Activated B cell treated with CpG ODN at 0.5 μM for 24 hours (primary cell): ENCODE measurements around the gene FABP7. TPM values are rescaled to one million over a fixed set of nuclear protein-coding genes. Genes with fewer than 3 reads are reported as not detected.
A peak's percentile ranks its signal among the peaks of the same experiment; 100 is the strongest.

Experiments
- ATAC-seq: fragments of 200-7000 bp; cut with Tn5 transposase; one replicate; pipeline ENCODE4 v1.10.0; 2021; ENCODE audit warnings: low read depth, mild to moderate bottlenecking, moderate library complexity
- CTCF ChIA-PET: fragments of 350-600 bp; sonication (Branson Sonifier 250); formaldehyde crosslinking; loops from one replicate; lab custom pipeline; 2021; ENCODE audit warnings: antibody characterized with exemption; lab: Charles Lee
- POLR2A ChIA-PET: fragments of 350-600 bp; sonication (Branson Sonifier 250); formaldehyde crosslinking; loops from one replicate; lab custom pipeline; 2021; ENCODE audit warnings: antibody characterized with exemption; lab: Charles Lee
- DNase-seq: peaks from one replicate; pipeline ENCODE4 v3.0.0; 2022
- H3K27ac Mint-ChIP-seq: one replicate; pipeline ENCODE4 v1.8.0; 2020; ENCODE audit warnings: mixed read lengths
- H3K27me3 Mint-ChIP-seq: one replicate; pipeline ENCODE4 v1.8.0; 2021; ENCODE audit warnings: mixed read lengths
- H3K36me3 Mint-ChIP-seq: one replicate; pipeline ENCODE4 v1.8.0; 2021; ENCODE audit warnings: low read depth, mixed read lengths
- H3K4me1 Mint-ChIP-seq: one replicate; pipeline ENCODE4 v1.8.0; 2021; ENCODE audit warnings: mixed read lengths
- H3K4me3 Mint-ChIP-seq: one replicate; pipeline ENCODE4 v1.8.0; 2020; ENCODE audit warnings: mild to moderate bottlenecking, mixed read lengths
- H3K9me3 Mint-ChIP-seq: one replicate; pipeline ENCODE4 v1.8.0; 2020; ENCODE audit warnings: mixed read lengths
- intact Hi-C: fragments of 100-400 bp; cut with micrococcal nuclease; formaldehyde crosslinking; loops from one replicate; pipeline ENCODE4 v1.15.1; 2024
- total RNA-seq: library from RNA; stranded (reverse); gene quantifications from 2 replicates; pipeline ENCODE4 v1.2.3, GENCODE V29; 2022
- TF ChIP-seq, protein P1 (sequence below): fragments of 200-600 bp; IDR thresholded peaks from one replicate; pipeline ENCODE4 v1.8.0; 2022; ENCODE audit warnings: antibody characterized with exemption, mild to moderate bottlenecking

Gene FABP7
- total RNA-seq, result not detected in 2 replicates

DNA sequence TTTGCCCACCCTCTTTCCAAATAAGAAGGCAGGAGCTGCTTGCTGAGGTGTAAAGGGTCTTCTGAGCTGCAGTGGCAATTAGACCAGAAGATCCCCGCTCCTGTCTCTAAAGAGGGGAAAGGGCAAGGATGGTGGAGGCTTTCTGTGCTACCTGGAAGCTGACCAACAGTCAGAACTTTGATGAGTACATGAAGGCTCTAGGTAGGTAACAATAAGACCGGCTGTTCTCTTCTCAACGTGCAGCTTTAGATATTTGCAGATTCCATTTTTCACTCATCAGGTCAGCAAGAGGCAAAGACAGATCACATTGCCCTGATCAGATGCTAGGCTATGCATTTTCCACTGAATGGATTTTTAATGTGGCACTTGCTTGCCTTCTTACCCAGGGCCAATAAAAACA lies at the start of gene FABP7:
FABP7 (plus strand) TSS at position 50 of the 400 bp plus-strand sequence; CDS start at position 129, 79 bp downstream.
- intact Hi-C loops, result no loop called here
- H3K27me3 Mint-ChIP-seq, result peaks cover 3% of the 10 kb centered on the region
- peaks cover 5% of the 10 kb centered on the region for H3K9me3 Mint-ChIP-seq
- no peaks in the 10 kb centered on the region for H3K36me3 Mint-ChIP-seq
- no peak within 1 kb of the TSS for H3K27ac Mint-ChIP-seq
- ATAC-seq, result no peak
- ChIA-PET CTCF (no interaction called here), POLR2A (no interaction called here)
- H3K4me3 Mint-ChIP-seq, result no peak within 1 kb of the TSS
- TF ChIP-seq, protein P1, sequence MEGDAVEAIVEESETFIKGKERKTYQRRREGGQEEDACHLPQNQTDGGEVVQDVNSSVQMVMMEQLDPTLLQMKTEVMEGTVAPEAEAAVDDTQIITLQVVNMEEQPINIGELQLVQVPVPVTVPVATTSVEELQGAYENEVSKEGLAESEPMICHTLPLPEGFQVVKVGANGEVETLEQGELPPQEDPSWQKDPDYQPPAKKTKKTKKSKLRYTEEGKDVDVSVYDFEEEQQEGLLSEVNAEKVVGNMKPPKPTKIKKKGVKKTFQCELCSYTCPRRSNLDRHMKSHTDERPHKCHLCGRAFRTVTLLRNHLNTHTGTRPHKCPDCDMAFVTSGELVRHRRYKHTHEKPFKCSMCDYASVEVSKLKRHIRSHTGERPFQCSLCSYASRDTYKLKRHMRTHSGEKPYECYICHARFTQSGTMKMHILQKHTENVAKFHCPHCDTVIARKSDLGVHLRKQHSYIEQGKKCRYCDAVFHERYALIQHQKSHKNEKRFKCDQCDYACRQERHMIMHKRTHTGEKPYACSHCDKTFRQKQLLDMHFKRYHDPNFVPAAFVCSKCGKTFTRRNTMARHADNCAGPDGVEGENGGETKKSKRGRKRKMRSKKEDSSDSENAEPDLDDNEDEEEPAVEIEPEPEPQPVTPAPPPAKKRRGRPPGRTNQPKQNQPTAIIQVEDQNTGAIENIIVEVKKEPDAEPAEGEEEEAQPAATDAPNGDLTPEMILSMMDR, result no peak
- no peaks in the 10 kb centered on the region for H3K4me1 Mint-ChIP-seq
- DNase-seq, result no peak

DNA sequence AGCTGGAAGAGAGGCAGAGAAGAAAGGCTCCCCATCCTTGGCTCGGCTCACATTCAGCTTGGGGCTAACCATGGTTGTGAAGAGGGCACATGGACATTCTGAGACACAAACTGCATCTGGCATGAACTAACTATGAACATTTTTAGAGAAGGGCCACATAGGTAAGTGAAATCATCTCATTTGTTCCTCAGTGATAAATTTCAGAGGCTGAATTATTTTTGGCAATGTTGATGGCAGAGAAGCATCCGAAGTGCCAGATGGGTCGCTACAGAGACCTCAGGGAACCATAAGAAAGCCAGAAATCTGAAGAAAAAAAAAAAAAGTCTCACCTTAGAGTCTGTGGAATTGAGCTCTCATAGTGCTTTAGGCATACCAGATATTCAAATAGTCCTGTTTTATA lies 49.2 kb upstream of the FABP7 start:
- peaks cover 5% of the 10 kb centered on the region for H3K27me3 Mint-ChIP-seq

DNA sequence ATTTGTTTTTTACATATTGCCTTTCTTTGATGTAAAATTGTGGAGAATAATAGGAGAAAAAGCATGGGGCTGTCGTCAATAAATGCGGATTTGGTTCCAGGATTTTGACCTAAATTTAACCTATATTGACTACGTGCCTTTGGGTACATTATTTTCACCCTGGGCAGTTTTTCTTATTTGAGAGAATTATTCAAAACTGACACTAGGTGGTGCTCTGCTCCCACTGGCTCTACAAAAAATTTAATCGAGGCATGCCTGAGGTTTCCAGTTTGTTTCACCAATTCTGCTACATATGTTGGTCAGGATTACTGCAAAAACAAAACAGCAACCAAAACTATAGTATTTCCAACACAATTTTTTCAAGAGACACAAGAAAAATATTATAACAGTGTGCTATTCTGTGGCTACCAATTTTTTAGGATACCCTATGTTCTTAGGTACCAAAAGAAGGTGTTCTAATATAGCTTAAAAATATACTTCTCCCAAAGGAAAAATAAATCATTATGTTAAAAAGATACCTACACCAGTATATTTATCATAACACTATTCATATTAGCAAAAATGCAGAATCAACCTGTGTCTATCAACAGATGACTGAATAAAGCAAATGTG lies 48.6 kb upstream of the FABP7 start:
- no peaks in the 10 kb centered on the region for H3K9me3 Mint-ChIP-seq
- ChIA-PET CTCF (interaction anchor here (0.8 to 4.4 kb wide), 7 partner anchors 13 to 587 kb away, joined by 3 to 52 read pairs (median 3); partner anchors contain the start of gene SMPDL3A), POLR2A (interaction anchor here (1.5 kb wide), 1 partner anchor 108 kb away, joined by 4 read pairs; no protein-coding TSS in a partner anchor)
- ATAC-seq (no peak), DNase-seq (no peak)
- no peaks in the 10 kb centered on the region for H3K4me1 Mint-ChIP-seq
- H3K27me3 Mint-ChIP-seq, result peaks cover 5% of the 10 kb centered on the region
- no peaks in the 10 kb centered on the region for H3K36me3 Mint-ChIP-seq
- intact Hi-C loops, result loop anchor here (1.0 kb wide), 2 partner anchors 108 to 585 kb away; no protein-coding TSS in a partner anchor
- no peak overlapping the region for H3K27ac Mint-ChIP-seq
- no peak overlapping the region for H3K4me3 Mint-ChIP-seq
- TF ChIP-seq, protein P1, result peak; percentile 51

More for the DNA sequence above, 49.2 kb upstream of the FABP7 start:
- Mint-ChIP-seq H3K9me3 (no peaks in the 10 kb centered on the region), H3K36me3 (no peaks in the 10 kb centered on the region), H3K27ac (no peak overlapping the region), H3K4me3 (no peak overlapping the region), H3K4me1 (no peaks in the 10 kb centered on the region)
- intact Hi-C loops, result loop anchor here (1.0 kb wide), 1 partner anchor 586 kb away; no protein-coding TSS in a partner anchor
- CTCF ChIA-PET, result interaction anchor here (0.7 to 4.4 kb wide), 4 partner anchors 45 to 587 kb away, joined by 3 to 52 read pairs (median 3); no protein-coding TSS in a partner anchor
- DNase-seq (no peak), ATAC-seq (no peak)
- TF ChIP-seq, protein P1, result no peak
- POLR2A ChIA-PET, result interaction anchor here (1.5 kb wide), 1 partner anchor 109 kb away, joined by 4 read pairs; no protein-coding TSS in a partner anchor

DNA sequence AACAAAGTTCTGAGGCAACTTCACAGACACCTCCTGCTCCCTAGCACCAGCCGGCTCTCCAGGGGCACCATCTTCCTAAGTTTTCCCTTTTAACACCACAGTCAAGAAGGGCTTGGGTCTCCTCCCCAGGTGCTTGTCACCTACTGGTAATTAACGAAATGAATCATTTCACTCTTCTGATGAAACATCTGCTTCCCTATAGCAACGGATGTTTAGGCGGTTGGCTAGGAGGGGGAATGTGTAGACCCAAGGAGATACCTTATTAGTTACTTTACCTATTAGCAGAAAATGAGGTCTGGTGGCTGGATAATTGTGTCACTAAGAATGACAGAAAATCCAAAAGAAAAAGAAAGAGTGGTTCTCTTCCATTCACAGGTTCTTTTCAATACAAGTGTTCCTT lies 46.3 kb upstream of the FABP7 start:
- Mint-ChIP-seq H3K36me3 (no peaks in the 10 kb centered on the region), H3K27ac (no peak overlapping the region), H3K9me3 (no peaks in the 10 kb centered on the region), H3K4me1 (no peaks in the 10 kb centered on the region), H3K4me3 (no peak overlapping the region), H3K27me3 (peaks cover 5% of the 10 kb centered on the region)
- ChIA-PET CTCF (interaction anchor here (1.0 to 4.4 kb wide), 3 partner anchors 103 to 577 kb away, joined by 3 to 52 read pairs (median 6); no protein-coding TSS in a partner anchor), POLR2A (no interaction called here)
- intact Hi-C loops, result no loop called here
- TF ChIP-seq, protein P1, result no peak
- ATAC-seq, result no peak
- DNase-seq, result no peak
